ENCODE measurements around the gene MMP26. TPM values are rescaled to one million over a fixed set of nuclear protein-coding genes. Genes with fewer than 3 reads are reported as not detected.

The MMP26 gene
- polyA plus RNA-seq, 1 donor from 2014 or later: not detected

GRCh38 chr11:4695442-4695841 lies 9.1 kb upstream of the MMP26 start:
- Histone ChIP-seq H3K79me2 (replicated peaks; ENCODE audit: insufficient read depth, low read length) (no peaks in the 10 kb centered on the region), H3K4me3 (ENCODE audit: low read length) (no peak overlapping the region), H3K9me2 (ENCODE audit: insufficient read depth, low read length) (no peaks in the 10 kb centered on the region), H3K9me3 (ENCODE audit: low read length) (no peaks in the 10 kb centered on the region), H3K27me3 (ENCODE audit: insufficient read depth, low read depth, low read length) (no peaks in the 10 kb centered on the region), H3K9ac (ENCODE audit: low read length) (no peak overlapping the region), H4K20me1 (ENCODE audit: insufficient read depth) (no peaks in the 10 kb centered on the region), H3K36me3 (ENCODE audit: insufficient read depth, low read length) (no peaks in the 10 kb centered on the region), H2AFZ (ENCODE audit: low read depth, low read length) (no peak overlapping the region), H3K27ac (ENCODE audit: low read length) (no peak overlapping the region), H3K4me2 (ENCODE audit: low read length) (no peak overlapping the region), H3F3A (ENCODE audit: insufficient read depth, low read length, poor library complexity, severe bottlenecking) (no peaks in the 10 kb centered on the region)
- TF ChIP-seq MXI1 (conservative IDR thresholded peaks at IDR 0.05; ENCODE audit: poor library complexity, severe bottlenecking): no peak
- TF ChIP-seq RAD21 (conservative IDR thresholded peaks at IDR 0.05): no peak
- TF ChIP-seq, protein P1, sequence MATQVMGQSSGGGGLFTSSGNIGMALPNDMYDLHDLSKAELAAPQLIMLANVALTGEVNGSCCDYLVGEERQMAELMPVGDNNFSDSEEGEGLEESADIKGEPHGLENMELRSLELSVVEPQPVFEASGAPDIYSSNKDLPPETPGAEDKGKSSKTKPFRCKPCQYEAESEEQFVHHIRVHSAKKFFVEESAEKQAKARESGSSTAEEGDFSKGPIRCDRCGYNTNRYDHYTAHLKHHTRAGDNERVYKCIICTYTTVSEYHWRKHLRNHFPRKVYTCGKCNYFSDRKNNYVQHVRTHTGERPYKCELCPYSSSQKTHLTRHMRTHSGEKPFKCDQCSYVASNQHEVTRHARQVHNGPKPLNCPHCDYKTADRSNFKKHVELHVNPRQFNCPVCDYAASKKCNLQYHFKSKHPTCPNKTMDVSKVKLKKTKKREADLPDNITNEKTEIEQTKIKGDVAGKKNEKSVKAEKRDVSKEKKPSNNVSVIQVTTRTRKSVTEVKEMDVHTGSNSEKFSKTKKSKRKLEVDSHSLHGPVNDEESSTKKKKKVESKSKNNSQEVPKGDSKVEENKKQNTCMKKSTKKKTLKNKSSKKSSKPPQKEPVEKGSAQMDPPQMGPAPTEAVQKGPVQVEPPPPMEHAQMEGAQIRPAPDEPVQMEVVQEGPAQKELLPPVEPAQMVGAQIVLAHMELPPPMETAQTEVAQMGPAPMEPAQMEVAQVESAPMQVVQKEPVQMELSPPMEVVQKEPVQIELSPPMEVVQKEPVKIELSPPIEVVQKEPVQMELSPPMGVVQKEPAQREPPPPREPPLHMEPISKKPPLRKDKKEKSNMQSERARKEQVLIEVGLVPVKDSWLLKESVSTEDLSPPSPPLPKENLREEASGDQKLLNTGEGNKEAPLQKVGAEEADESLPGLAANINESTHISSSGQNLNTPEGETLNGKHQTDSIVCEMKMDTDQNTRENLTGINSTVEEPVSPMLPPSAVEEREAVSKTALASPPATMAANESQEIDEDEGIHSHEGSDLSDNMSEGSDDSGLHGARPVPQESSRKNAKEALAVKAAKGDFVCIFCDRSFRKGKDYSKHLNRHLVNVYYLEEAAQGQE (IDR thresholded peaks at IDR 0.05; ENCODE audit: borderline replicate concordance): no peak
- no peak for TF ChIP-seq POLR2AphosphoS5 (IDR thresholded peaks at IDR 0.05)
- no peak for TF ChIP-seq TAF1 (IDR thresholded peaks at IDR 0.05; ENCODE audit: low read depth)
- no peak for TF ChIP-seq SMC3 (conservative IDR thresholded peaks at IDR 0.05; ENCODE audit: poor library complexity)
- no peak for TF ChIP-seq EZH2 (IDR thresholded peaks at IDR 0.05; ENCODE audit: borderline replicate concordance, insufficient read depth, low read length, poor library complexity, severe bottlenecking)
- TF ChIP-seq EP300 (conservative IDR thresholded peaks at IDR 0.05; ENCODE audit: poor library complexity, severe bottlenecking): no peak
- TF ChIP-seq, protein P2, sequence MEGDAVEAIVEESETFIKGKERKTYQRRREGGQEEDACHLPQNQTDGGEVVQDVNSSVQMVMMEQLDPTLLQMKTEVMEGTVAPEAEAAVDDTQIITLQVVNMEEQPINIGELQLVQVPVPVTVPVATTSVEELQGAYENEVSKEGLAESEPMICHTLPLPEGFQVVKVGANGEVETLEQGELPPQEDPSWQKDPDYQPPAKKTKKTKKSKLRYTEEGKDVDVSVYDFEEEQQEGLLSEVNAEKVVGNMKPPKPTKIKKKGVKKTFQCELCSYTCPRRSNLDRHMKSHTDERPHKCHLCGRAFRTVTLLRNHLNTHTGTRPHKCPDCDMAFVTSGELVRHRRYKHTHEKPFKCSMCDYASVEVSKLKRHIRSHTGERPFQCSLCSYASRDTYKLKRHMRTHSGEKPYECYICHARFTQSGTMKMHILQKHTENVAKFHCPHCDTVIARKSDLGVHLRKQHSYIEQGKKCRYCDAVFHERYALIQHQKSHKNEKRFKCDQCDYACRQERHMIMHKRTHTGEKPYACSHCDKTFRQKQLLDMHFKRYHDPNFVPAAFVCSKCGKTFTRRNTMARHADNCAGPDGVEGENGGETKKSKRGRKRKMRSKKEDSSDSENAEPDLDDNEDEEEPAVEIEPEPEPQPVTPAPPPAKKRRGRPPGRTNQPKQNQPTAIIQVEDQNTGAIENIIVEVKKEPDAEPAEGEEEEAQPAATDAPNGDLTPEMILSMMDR (IDR thresholded peaks at IDR 0.05; ENCODE audit: poor library complexity, severe bottlenecking): no peak

DNA sequence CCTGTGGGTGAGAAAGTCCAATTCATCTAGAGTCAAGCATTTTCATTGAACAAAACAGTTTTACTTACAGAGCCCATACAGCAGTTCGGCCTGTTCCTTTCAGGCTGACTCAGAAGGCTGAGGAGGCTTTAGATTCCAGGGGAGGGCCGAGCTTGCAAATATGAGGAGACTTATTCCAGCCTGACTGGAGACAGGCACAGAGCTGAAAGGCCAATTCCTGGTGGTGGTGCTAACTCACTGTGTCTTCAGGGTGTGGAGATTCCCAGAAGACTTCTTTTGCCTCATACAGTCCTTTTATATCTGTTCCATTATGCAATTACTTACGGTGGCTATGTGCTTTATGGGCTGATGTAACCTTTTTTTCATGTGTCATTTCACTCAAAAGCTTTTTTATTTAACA lies 7.0 kb upstream of the MMP26 start, which contains the start of gene OR51E2:
TSS of gene OR51E2 (minus strand) at position 269 of the 400 bp plus-strand sequence. CDS start 15,142 bp downstream, outside the sequence.
- Histone ChIP-seq H3K9me2 (ENCODE audit: insufficient read depth, low read length) (no peaks in the 10 kb centered on the region), H3K4me3 (ENCODE audit: low read length) (no peak within 1 kb of the TSS), H2AFZ (ENCODE audit: low read depth, low read length) (no peak within 1 kb of the TSS), H3K9me3 (ENCODE audit: low read length) (no peaks in the 10 kb centered on the region), H3K27me3 (ENCODE audit: insufficient read depth, low read depth, low read length) (no peaks in the 10 kb centered on the region), H4K20me1 (ENCODE audit: insufficient read depth) (no peaks in the 10 kb centered on the region), H3K36me3 (ENCODE audit: insufficient read depth, low read length) (no peaks in the 10 kb centered on the region), H3F3A (ENCODE audit: insufficient read depth, low read length, poor library complexity, severe bottlenecking) (no peaks in the 10 kb centered on the region), H3K4me2 (ENCODE audit: low read length) (no peak within 1 kb of the TSS), H3K79me2 (replicated peaks; ENCODE audit: insufficient read depth, low read length) (no peaks in the 10 kb centered on the region), H3K9ac (ENCODE audit: low read length) (no peak within 1 kb of the TSS), H3K27ac (ENCODE audit: low read length) (no peak within 1 kb of the TSS)
- TF ChIP-seq SMC3 (conservative IDR thresholded peaks at IDR 0.05; ENCODE audit: poor library complexity): no peak
- TF ChIP-seq RAD21 (conservative IDR thresholded peaks at IDR 0.05): peak; percentile 16
